GM18858 (cell line): ENCODE data around the gene YY2.
"Not testable (repeated sequence)": the region's sequence is repeated elsewhere in the genome, so short reads cannot be mapped to it uniquely, and the experiment has no call there.

Experiments
- ATAC-seq: cut with Tn5 transposase; IDR thresholded peaks from one replicate; pipeline ENCODE4 v1.9.1; 2021; ENCODE audit not compliant: unreplicated experiment

The YY2 gene

GRCh38 chrX:21855937-21856415, at the start of gene YY2:
YY2 (plus strand) TSS chrX:21855987; CDS start chrX:21856485, 498 bp downstream.
- ATAC-seq: no peak

- no peak for ATAC-seq
Measured at GRCh38 chrX:21806691-21807090, 49.1 kb upstream of the YY2 start.

- no peak for ATAC-seq
Measured at GRCh38 chrX:21811832-21812231, 44.0 kb upstream of the YY2 start.

- no peak for ATAC-seq
Measured at GRCh38 chrX:21812628-21813027, 43.2 kb upstream of the YY2 start.

GRCh38 chrX:21813612-21814368, 42.0 kb upstream of the YY2 start:
- ATAC-seq: no peak

- ATAC-seq: no peak
Measured at GRCh38 chrX:21816136-21816535, 39.7 kb upstream of the YY2 start.

- ATAC-seq: not testable (repeated sequence)
Measured at GRCh38 chrX:21820170-21820569, 35.6 kb upstream of the YY2 start.

GRCh38 chrX:21821875-21822274, 33.9 kb upstream of the YY2 start:
- no peak for ATAC-seq

GRCh38 chrX:21831496-21831895, 24.3 kb upstream of the YY2 start:
- ATAC-seq: no peak

- no peak for ATAC-seq
Measured at GRCh38 chrX:21837056-21837455, 18.7 kb upstream of the YY2 start.

- peak; percentile 13 for ATAC-seq
Measured at GRCh38 chrX:21838937-21839333, 16.9 kb upstream of the YY2 start.

GRCh38 chrX:21839334-21840192, 16.2 kb upstream of the YY2 start, which contains the start of gene MBTPS2:
MBTPS2 (plus strand) TSS chrX:21839617; CDS start chrX:21839735, 118 bp downstream.
- peak; percentile 80 for ATAC-seq

- peak; percentile 19 for ATAC-seq
Measured at GRCh38 chrX:21840193-21840545, 15.6 kb upstream of the YY2 start.

- ATAC-seq: no peak
Measured at GRCh38 chrX:21843179-21843578, 12.6 kb upstream of the YY2 start.

- ATAC-seq: no peak
Measured at GRCh38 chrX:21845096-21845495, 10.7 kb upstream of the YY2 start.

GRCh38 chrX:21847342-21847741, 8.4 kb upstream of the YY2 start:
- no peak for ATAC-seq

GRCh38 chrX:21853578-21853977, 2.2 kb upstream of the YY2 start:
- no peak for ATAC-seq

- ATAC-seq: no peak
Measured at GRCh38 chrX:21856504-21856903, 717 bp downstream of the YY2 start.

GRCh38 chrX:21863241-21863640, 7.5 kb downstream of the YY2 start:
- no peak for ATAC-seq

GRCh38 chrX:21865436-21865835, 9.6 kb downstream of the YY2 start:
- ATAC-seq: no peak

- no peak for ATAC-seq
Measured at GRCh38 chrX:21870494-21870893, 14.7 kb downstream of the YY2 start.
